ENCODE data around the gene CABLES2. TPM values are rescaled to one million over a fixed set of nuclear protein-coding genes. Genes with fewer than 3 reads are reported as not detected.

The CABLES2 gene
- total and polyA plus RNA-seq, 10 of the 15 experiments (the other 5 are each of a cell fraction or from before 2014, with no cell fraction given), result 2.2 to 14.9 (median 5.3) TPM

GRCh38 chr20:62349556-62350097 is 57.5 kb downstream of the CABLES2 start:
- RAD21 ChIA-PET (ENCODE audit: unreplicated experiment), result no interaction called here
- SMC1A ChIA-PET (ENCODE audit: uncharacterized antibody, unreplicated experiment), result no interaction called here
- Histone ChIP-seq H3K27ac (ENCODE audit: control insufficient read depth, insufficient read depth) (no peak overlapping the region), H3K27me3 (replicated peaks in 1 of 2; ENCODE audit: control insufficient read depth in 2 of 2, insufficient read depth in 2 of 2, low read length in 1 of 2) (no peaks in the 10 kb centered on the region), H4K20me1 (ENCODE audit: control insufficient read depth, insufficient read depth) (no peaks in the 10 kb centered on the region), H3K9ac (ENCODE audit: control insufficient read depth, insufficient read depth, low read length) (no peak overlapping the region), H3K4me1 (ENCODE audit: control insufficient read depth, insufficient read depth, low read length) (no peaks in the 10 kb centered on the region), H3K4me3 (no peak overlapping the region), H3K9me3 (replicated peaks; ENCODE audit: control insufficient read depth, insufficient read depth, low read length) (no peaks in the 10 kb centered on the region; the same call in 2 of the 3 replicates), H2AFZ (ENCODE audit: control insufficient read depth, low read depth, low read length) (no peak overlapping the region), H3K79me2 (ENCODE audit: control insufficient read depth, insufficient read depth, low read length) (no peaks in the 10 kb centered on the region), H3K36me3 (ENCODE audit: control insufficient read depth in 2 of 2, insufficient read depth in 2 of 2, low read length in 1 of 2) (no peaks in the 10 kb centered on the region; a peak in 1 of 4 replicates), H3K4me2 (ENCODE audit: control insufficient read depth, insufficient read depth) (no peak overlapping the region)
- CTCF ChIA-PET, result interaction anchor here (1.4 kb wide), 1 partner anchor 33 kb away, joined by 3 read pairs; no protein-coding TSS in a partner anchor
- FAIRE-seq, result no peak
- no peak for ATAC-seq
- no peak for DNase-seq (ENCODE audit: low read depth, low spot score)
- BruUV-seq (replicated peaks), result no TSS peak
- intact Hi-C loops (cut with micrococcal nuclease; ENCODE audit: unreplicated experiment) (no loop called here), in situ Hi-C loops (cut with MboI) (no loop called here)
- TF ChIP-seq SRF (IDR thresholded peaks at IDR 0.05; ENCODE audit: low read depth in 2 of 2, low read length in 2 of 2) (no peak), CREB1 (IDR thresholded peaks at IDR 0.05; ENCODE audit: low read depth) (no peak)
- POLR2A ChIA-PET, result no interaction called here
- WGBS (ENCODE audit: insufficient coverage, insufficient replicate concordance, low lambda C conversion rate, missing lambda C conversion rate), result 86% methylated on average over 3 of the region's 7 CpGs

GRCh38 chr20:62348604-62349003 is 58.5 kb downstream of the CABLES2 start:
- no peak for ATAC-seq
- DNase-seq (ENCODE audit: low read depth, low spot score), result no peak
- H3K36me3 ChIP-seq (ENCODE audit: control insufficient read depth in 2 of 2, insufficient read depth in 2 of 2, low read length in 1 of 2), result no peaks in the 10 kb centered on the region; a peak in 1 of 4 replicates
- no peak overlapping the region for H3K4me2 ChIP-seq (ENCODE audit: control insufficient read depth, insufficient read depth)
- H4K20me1 ChIP-seq (ENCODE audit: control insufficient read depth, insufficient read depth), result no peaks in the 10 kb centered on the region
- no TSS peak for BruUV-seq (replicated peaks)
- FAIRE-seq, result no peak
- in situ Hi-C loops (cut with MboI), result no loop called here
- H3K4me3 ChIP-seq, result no peak overlapping the region
- intact Hi-C loops (cut with micrococcal nuclease; ENCODE audit: unreplicated experiment), result no loop called here
- SMC1A ChIA-PET (ENCODE audit: uncharacterized antibody, unreplicated experiment), result no interaction called here
- CTCF ChIA-PET, result no interaction called here
- H2AFZ ChIP-seq (ENCODE audit: control insufficient read depth, low read depth, low read length), result no peak overlapping the region
- H3K4me1 ChIP-seq (ENCODE audit: control insufficient read depth, insufficient read depth, low read length), result no peaks in the 10 kb centered on the region
- H3K27ac ChIP-seq (ENCODE audit: control insufficient read depth, insufficient read depth), result no peak overlapping the region
- 62% methylated on average over 1 of the region's 1 CpG for WGBS (ENCODE audit: insufficient coverage, insufficient replicate concordance, low lambda C conversion rate, missing lambda C conversion rate)
- POLR2A ChIA-PET, result no interaction called here
- H3K9ac ChIP-seq (ENCODE audit: control insufficient read depth, insufficient read depth, low read length), result no peak overlapping the region
- H3K9me3 ChIP-seq (replicated peaks; ENCODE audit: control insufficient read depth, insufficient read depth, low read length), result no peaks in the 10 kb centered on the region; the same call in 2 of the 3 replicates
- no peaks in the 10 kb centered on the region for H3K79me2 ChIP-seq (ENCODE audit: control insufficient read depth, insufficient read depth, low read length)
- RAD21 ChIA-PET (ENCODE audit: unreplicated experiment), result no interaction called here
- H3K27me3 ChIP-seq (replicated peaks in 1 of 2; ENCODE audit: control insufficient read depth in 2 of 2, insufficient read depth in 2 of 2, low read length in 1 of 2), result no peaks in the 10 kb centered on the region
- TF ChIP-seq NBN (IDR thresholded peaks at IDR 0.05) (no peak), CEBPB (IDR thresholded peaks at IDR 0.05; ENCODE audit: borderline replicate concordance in 1 of 2, low read depth in 2 of 2, low read length in 2 of 2) (no peak), MYB (IDR thresholded peaks at IDR 0.05; ENCODE audit: borderline replicate concordance, low read depth, low read length) (no peak), ZNF384 (IDR thresholded peaks at IDR 0.05; ENCODE audit: borderline replicate concordance, low read depth, low read length) (no peak), SIX5 (IDR thresholded peaks at IDR 0.05; ENCODE audit: low read depth, low read length, severe bottlenecking) (no peak), TBL1XR1 (IDR thresholded peaks at IDR 0.05; ENCODE audit: low read depth, low read length) (no peak), YY1 (IDR thresholded peaks at IDR 0.05; ENCODE audit: low read depth, low read length) (no peak), NRF1 (conservative IDR thresholded peaks at IDR 0.05; ENCODE audit: low read depth, low read length) (no peak)
- TF ChIP-seq, protein P1, sequence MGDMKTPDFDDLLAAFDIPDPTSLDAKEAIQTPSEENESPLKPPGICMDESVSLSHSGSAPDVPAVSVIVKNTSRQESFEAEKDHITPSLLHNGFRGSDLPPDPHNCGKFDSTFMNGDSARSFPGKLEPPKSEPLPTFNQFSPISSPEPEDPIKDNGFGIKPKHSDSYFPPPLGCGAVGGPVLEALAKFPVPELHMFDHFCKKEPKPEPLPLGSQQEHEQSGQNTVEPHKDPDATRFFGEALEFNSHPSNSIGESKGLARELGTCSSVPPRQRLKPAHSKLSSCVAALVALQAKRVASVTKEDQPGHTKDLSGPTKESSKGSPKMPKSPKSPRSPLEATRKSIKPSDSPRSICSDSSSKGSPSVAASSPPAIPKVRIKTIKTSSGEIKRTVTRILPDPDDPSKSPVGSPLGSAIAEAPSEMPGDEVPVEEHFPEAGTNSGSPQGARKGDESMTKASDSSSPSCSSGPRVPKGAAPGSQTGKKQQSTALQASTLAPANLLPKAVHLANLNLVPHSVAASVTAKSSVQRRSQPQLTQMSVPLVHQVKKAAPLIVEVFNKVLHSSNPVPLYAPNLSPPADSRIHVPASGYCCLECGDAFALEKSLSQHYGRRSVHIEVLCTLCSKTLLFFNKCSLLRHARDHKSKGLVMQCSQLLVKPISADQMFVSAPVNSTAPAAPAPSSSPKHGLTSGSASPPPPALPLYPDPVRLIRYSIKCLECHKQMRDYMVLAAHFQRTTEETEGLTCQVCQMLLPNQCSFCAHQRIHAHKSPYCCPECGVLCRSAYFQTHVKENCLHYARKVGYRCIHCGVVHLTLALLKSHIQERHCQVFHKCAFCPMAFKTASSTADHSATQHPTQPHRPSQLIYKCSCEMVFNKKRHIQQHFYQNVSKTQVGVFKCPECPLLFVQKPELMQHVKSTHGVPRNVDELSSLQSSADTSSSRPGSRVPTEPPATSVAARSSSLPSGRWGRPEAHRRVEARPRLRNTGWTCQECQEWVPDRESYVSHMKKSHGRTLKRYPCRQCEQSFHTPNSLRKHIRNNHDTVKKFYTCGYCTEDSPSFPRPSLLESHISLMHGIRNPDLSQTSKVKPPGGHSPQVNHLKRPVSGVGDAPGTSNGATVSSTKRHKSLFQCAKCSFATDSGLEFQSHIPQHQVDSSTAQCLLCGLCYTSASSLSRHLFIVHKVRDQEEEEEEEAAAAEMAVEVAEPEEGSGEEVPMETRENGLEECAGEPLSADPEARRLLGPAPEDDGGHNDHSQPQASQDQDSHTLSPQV (IDR thresholded peaks at IDR 0.05), result no peak
- TF ChIP-seq, protein P2, sequence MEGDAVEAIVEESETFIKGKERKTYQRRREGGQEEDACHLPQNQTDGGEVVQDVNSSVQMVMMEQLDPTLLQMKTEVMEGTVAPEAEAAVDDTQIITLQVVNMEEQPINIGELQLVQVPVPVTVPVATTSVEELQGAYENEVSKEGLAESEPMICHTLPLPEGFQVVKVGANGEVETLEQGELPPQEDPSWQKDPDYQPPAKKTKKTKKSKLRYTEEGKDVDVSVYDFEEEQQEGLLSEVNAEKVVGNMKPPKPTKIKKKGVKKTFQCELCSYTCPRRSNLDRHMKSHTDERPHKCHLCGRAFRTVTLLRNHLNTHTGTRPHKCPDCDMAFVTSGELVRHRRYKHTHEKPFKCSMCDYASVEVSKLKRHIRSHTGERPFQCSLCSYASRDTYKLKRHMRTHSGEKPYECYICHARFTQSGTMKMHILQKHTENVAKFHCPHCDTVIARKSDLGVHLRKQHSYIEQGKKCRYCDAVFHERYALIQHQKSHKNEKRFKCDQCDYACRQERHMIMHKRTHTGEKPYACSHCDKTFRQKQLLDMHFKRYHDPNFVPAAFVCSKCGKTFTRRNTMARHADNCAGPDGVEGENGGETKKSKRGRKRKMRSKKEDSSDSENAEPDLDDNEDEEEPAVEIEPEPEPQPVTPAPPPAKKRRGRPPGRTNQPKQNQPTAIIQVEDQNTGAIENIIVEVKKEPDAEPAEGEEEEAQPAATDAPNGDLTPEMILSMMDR (IDR thresholded peaks at IDR 0.05 in 2 of 3, conservative IDR thresholded peaks at IDR 0.05 in 1 of 3; ENCODE audit: control insufficient read depth in 2 of 3, extremely low read depth in 1 of 3, insufficient read depth in 1 of 3, low read depth in 3 of 3, low read length in 3 of 3), result no peak
